ENCODE data around the gene PAFAH1B1.

- TF ChIP-seq EZH2 (IDR thresholded peaks at IDR 0.05; ENCODE audit: borderline replicate concordance, low read length) (no peak), CTCF (conservative IDR thresholded peaks at IDR 0.05 in 1 of 2, IDR thresholded peaks at IDR 0.05 in 1 of 2; ENCODE audit: extremely low read depth in 1 of 2, insufficient read depth in 1 of 2, low read depth in 1 of 2, low read length in 2 of 2) (no peak)
Observed at GRCh38 chr17:2655546-2655945, 62.1 kb downstream of the PAFAH1B1 start.

Measured in mammary epithelial cell (primary cell).